ENCODE data around the gene FAM210B.

DNA sequence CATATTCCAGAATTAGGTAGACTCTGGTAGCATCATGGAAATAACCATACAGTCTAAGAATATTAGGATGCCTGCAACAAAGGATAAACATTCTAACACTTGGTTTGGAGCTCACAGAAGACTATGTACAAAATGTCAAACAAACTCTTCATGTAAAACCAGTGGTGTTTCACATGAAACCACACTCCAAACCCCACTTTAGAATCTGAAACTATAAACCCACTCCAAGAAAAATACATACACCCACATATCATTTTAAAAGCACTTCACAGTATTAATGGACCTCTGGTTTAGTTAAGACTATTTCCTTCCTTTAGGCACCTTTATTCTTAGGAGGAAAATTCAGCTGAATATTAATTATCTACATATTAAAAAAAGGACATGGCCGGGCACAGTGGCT is 22.7 kb downstream of the FAM210B start:
- TF ChIP-seq, protein P1, sequence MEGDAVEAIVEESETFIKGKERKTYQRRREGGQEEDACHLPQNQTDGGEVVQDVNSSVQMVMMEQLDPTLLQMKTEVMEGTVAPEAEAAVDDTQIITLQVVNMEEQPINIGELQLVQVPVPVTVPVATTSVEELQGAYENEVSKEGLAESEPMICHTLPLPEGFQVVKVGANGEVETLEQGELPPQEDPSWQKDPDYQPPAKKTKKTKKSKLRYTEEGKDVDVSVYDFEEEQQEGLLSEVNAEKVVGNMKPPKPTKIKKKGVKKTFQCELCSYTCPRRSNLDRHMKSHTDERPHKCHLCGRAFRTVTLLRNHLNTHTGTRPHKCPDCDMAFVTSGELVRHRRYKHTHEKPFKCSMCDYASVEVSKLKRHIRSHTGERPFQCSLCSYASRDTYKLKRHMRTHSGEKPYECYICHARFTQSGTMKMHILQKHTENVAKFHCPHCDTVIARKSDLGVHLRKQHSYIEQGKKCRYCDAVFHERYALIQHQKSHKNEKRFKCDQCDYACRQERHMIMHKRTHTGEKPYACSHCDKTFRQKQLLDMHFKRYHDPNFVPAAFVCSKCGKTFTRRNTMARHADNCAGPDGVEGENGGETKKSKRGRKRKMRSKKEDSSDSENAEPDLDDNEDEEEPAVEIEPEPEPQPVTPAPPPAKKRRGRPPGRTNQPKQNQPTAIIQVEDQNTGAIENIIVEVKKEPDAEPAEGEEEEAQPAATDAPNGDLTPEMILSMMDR (IDR thresholded peaks at IDR 0.05), result no peak
- no peak for TF ChIP-seq POLR2A (IDR thresholded peaks at IDR 0.05)

Data from thyroid gland (tissue), 4 donors.